GM18873 (cell line): ENCODE results near the gene HECTD4.
"Not testable (repeated sequence)": the region's sequence is repeated elsewhere in the genome, so short reads cannot be mapped to it uniquely, and the experiment has no call there.

Experiments used
- ATAC-seq: cut with Tn5 transposase; IDR thresholded peaks from one replicate; pipeline ENCODE4 v1.9.1; 2021; ENCODE audit warnings: mild to moderate bottlenecking, moderate library complexity, moderate number of reproducible peaks; ENCODE audit not compliant: unreplicated experiment, low FRiP score

HECTD4 gene

DNA sequence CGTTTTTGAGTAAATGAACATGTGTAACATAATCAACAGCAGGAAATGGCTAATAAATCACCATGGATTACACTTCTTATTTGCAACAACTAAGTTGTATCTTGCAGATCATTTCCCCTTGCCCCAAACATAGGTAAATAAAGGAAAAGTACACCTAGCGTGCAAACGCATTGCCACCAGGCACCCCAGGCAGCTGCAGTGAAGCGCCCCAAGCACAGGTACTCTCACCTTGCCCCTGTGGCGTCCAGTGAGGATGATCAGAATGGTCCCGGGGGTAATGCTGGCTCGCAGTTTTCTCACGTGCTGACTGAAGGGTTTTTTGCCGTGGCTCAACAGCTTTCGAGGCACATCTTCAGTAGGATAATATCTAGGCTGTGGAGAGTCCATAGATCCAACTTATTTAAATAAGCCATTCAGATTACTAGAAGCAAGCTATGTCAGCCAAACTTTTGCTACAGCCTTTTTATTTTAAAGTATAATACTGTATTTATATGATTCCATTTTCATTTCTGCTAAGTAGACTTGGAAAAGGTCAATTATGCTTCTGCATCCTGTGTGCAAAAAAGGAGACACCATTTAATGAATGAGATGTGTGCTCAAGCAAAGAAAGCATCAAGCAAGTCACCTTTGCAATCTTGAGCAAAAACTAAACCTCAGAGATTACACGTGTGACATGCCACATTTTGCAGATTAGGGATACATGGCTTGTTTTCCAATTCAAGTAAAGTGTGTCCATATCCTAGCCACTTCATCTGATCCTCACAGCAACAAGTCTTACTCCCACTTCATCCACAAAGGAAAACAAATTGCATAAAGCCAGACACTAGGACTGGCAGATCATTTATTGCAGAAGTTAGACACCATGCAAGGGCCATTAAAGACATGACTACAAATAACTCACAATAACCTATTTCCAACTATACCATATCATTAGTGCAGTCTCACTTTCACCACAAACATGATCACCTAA is 24.6 kb upstream of the HECTD4 start:
- no peak for ATAC-seq

DNA sequence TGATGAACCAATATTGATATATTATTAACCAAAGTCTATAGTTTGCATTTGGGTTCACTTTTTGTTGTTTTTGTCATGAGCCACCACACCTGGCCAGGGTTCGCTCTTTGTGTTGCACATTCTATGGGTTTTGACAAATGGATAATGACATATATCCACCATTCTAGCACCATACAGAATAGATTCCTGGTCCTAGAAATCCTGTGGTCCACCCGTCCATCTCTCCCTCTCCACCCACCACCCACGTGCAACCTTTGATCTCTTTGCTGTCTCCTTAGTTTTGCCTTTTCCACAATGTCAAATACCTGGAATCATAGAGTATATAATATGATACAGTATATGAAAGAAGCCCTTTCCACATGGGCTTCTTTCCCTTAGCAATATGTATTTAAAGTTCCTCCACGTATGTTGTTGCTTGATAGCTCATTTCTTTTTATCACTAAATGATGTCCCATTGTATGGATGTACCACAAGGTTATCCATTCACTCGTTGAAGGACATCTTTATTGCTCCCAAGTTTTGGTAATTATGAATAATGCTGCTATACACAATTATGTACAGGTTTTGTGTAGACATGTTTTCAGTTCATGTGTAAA is 19.8 kb upstream of the HECTD4 start:
- ATAC-seq, result no peak

DNA sequence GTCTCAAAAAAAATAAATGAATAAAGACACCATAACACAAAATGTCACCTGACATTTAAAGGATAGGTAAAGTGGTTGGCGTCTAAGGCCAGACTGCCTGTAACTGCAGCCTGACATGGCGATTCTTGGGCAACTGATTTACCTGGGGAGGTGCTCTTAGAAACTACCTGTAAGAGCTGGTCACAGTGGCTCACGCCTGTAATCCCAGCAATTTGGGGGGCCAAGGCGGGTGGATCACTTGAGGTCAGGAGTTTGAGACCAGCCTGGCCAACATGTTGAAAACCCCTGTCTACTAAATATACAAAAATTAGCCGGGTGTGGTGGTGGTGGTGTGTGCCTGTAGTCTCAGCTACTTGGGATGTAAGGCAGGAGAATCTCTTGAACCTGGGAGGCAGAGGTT is 18.8 kb upstream of the HECTD4 start:
- ATAC-seq, result no peak

DNA sequence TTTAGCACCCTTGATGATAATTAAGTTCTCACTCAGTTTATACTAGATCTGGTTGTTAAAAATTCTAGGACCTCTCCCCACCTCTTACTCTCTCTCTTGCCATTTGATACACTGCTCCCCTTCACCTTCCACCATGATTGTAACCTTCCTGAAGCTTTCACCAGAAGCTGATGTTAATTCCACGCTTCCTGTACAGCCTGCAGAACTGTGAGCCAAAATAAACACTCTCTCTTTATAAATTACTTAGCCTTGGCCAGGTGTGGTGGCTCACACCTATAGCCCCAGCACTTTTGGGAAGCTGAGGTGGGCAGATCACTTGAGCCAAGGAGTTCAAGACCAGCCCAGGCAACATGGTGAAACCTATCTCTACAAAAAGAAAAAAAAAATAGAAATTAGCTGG is 11.1 kb upstream of the HECTD4 start:
- no peak for ATAC-seq

DNA sequence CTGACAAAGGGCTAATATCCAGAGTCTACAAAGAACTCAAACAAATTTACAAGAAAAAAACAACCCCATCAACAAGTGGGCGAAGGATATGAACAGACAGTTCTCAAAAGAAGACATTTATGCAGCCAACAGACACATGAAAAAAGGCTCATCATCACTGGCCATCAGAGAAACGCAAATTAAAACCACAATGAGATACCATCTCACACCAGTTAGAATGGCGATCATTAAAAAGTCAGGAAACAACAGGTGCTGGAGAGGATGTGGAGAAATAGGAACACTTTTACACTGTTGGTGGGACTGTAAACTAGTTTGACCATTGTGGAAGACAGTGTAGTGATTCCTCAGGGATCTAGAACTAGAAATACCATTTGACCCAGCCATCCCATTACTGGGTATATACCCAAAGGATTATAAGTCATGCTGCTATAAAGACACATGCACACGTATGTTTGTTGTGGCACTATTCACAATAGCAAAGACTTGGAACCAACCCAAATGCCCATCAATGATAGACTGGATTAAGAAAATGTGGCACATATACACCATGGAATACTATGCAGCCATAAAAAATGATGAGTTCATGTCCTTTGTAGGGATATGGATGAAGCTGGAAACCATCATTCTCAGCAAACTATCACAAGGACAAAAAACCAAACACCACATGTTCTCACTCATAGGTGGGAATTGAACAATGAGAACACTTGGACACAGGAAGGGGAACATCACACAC is 7.9 kb upstream of the HECTD4 start:
- ATAC-seq, result not testable (repeated sequence)

DNA sequence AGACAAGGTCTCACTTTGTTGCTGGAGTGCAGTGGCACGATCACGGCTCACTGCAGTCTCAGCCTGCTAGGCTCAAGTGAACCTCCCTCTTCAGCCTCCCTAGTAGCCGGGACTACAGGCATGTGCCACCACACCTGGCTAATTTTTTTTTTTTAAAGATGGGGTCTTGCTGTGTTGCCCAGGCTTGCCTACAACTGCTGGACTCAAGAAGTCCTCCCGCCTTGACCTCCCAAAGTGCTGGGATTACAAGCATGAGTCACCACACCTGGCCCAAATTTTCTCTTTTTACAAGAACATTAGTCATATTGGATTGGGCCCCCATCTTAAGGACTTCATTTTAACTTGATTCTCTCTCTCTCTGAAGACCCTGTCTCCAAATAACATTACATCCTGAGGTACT is 7.0 kb upstream of the HECTD4 start:
- ATAC-seq, result no peak

DNA sequence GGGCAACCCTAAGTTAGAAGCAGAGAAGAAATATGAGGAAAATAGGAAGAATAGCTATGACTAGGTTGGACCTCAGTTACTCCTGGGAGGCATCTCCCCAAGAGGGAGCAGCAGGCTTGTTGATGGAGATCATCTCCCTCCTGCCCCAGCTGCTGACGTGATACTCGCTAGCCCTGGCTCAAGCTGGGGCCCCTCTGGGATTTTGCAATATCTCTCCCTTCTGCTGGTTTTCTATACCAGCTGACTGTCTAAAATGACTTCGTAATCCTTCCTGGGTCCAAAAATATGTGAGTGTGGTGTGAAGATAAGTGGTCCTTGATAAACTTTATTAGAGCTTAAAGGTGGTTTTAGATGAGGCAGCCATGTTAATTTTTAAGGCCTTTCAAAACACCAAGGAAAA is 4.5 kb upstream of the HECTD4 start:
- ATAC-seq, result no peak

DNA sequence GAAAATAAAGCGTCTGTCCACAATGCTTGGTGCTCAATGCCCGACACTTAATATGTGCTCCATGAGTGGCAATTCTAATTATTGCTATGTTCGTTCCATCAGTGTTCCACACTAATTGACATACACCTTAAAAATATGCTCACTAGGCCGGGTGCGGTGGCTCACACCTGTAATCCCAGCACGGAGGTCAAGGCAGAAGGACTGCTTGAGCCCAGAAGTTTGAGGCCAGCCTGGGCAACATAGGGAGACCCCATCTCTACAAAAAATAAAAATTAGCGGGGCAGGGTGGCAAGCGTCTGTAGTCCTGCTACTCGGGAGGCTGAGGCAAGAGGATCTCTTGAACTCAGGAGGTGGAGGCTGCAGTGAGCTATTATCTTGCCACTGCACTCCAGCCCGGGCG is 635 bp upstream of the HECTD4 start:
- no peak for ATAC-seq

DNA sequence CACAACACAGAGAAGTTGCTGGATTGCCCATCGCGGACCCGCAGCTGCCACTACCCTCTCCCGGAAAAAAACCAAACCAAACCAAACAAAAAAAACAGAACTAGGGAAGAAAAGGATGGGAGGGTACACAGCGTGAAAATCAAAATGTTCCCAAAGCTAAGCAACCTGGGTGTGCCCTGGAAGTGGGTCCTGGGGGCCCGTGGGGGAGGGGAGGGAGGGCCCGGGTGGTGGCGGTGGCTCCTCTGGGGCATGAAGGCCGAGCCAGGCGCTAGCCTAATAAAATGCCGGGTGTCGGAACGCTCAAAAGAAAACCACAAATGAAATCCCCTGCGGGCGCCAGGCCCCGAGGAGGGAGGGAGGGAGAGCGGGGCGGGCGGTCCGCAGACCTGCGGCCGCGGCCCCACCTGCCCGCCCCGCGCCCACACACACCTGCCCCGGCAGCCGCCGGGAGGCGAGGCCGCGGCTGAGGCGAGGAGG is 787 bp downstream of the HECTD4 start:
- ATAC-seq, result no peak

DNA sequence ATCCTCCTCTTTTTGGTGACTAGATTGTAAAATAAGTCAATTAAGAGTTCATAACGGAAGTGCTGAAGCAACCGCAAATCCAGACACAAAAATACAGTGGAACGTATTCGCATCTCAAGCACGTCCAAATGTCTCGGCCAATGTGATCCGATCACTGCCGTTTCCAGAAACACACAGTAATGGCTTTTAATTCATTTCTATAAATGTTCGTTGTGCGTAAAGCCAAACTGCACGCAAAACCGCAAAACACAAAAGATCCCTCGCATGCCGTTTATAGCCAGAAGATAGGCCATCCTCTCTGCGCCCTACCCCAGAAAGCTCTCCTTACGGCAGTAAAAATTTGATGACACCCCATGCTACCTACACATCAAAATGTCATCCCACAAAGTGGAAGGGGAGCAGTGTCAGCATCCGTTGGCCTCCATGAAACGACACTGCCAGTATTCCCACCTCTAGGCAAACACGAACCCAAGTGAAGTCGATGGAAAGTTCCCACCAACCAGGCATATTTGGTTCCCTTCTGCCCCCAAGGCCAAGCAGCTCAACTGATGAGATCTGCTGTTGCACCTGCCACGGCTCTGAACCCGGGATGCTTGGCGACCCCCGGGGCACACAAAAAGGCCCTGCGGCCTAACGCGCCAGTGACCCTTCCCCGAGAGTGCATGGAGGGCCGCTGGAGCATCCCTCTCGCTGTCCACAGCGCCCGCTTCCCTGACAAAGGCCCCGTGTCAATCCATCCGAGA is 1.4 kb downstream of the HECTD4 start:
- ATAC-seq, result no peak

DNA sequence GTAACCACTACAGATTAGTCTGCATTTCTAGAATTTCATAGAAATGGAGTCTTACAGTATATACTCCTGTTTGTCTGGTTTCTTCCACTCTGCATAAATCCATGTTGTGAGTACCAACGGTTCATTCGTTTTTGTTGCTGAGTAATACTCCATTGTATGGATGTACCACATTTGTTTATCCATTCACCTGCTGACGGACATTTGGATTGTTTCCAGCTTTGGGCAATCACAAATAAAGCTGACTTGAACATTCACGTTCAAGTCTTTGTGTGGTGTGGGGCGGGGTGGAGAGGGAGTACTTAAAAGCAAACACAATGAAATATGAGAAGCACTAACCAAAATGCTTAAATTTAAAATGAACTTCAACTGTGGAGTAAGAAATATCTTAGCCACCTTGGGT is 7.1 kb downstream of the HECTD4 start:
- ATAC-seq, result no peak

DNA sequence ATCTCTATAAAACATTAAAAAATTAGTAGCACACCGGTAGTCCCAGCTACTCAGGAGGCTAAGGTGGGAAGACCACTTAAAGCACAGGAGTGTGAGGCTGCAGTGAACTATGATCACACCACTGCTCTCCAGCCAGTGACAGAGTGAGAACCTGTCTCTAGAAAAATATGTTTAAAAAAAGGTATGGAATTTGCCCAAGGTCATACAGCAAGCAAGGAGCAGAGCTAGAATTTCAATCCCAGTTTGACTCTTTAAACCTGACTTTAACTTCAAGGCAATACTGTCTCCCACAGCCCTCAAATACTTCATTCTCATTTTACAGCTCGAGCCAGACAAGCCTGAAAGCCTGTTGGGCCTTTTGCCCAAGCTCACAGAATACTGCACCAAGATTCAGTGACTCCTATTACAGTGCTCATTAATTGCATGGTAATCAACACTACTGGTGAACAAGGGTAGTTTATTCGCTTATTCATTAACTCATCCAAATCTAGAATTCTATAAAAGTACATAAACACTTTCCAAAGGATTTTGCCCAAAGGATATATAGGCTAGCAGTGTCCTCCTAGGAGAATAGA is 8.0 kb downstream of the HECTD4 start:
- no peak for ATAC-seq

DNA sequence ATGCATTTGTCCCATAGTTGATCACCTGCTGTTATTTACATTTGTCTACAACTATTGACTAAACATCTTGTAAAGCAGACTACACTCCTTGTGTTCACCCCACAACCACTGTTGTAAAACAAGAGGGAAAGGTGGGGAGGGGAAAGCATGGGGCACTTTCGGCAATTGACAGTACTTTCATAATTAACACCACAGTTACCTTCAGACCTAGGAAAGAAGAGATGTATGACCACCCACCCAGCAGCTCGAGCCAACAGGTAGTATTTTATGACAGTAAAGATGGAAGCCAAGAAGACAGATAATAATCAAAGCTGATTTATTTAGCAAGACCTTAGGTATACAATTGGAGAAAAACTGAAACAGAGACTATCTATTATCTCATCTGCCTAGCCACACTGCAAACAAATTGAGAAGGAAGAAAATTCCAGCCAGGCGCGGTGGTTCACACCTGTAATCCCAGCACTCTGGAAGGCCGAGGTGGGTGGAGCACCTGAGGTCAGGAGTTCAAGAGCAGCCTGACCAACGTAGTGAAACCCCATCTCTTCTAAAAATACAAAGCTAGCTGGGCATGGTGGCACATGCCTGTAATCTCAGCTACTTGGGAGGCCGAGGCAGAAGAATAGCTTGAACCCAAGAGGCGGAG is 11.2 kb downstream of the HECTD4 start:
- no peak for ATAC-seq

DNA sequence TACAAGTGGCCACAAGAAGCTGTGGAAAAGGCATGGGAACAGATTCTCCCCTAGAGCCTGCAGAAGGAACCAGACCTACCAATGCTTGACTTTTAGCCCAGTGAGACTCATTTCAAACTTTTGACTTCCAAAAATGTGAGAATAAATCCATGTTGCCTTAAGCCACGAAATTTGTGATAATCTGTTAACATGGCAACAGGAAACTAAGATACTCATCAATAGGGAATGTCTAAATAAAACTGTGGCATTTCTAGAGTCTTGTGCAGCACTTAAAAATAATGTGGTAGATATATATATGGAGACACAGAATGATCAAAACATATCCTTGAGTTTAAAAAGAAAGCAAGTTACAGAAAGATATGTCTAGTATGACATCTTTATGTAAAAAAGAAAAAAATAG is 12.0 kb downstream of the HECTD4 start:
- no peak for ATAC-seq

DNA sequence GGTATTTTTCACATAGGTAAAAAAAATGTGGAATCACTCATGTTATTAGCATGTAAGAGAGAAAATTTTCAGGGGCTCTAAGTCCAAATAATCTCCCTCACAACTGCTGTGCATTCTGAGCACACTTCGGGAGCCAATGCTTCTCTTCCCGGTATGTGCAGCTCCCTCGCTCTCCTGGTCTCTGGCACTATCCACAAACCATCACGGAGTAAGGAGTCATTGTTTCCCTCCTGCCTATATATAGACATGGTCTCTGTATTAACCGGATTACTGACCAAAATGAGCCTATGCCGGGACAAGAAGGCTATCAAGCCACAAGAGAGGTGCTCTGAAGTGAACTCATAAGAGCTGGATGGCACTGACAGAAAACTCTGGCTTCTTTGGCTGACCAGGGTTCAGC is 13.4 kb downstream of the HECTD4 start:
- ATAC-seq, result no peak

DNA sequence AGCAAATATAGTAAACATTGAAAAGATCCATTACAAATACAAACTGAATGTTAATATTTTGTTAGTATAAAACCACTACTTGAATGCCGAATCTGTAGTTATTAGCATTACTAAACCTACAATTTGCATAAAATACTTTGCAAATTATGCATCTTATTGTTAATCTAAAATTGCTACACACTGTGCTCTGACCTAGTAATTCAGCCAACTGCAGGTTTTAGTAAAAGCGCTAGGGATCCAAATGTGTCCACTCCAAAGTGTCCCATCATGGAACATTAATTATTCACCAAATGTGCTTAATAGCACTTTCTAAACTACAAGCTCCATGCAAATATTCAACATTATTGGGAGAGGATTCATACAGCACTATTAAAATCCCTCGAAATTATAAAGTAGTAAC is 14.3 kb downstream of the HECTD4 start:
- no peak for ATAC-seq

DNA sequence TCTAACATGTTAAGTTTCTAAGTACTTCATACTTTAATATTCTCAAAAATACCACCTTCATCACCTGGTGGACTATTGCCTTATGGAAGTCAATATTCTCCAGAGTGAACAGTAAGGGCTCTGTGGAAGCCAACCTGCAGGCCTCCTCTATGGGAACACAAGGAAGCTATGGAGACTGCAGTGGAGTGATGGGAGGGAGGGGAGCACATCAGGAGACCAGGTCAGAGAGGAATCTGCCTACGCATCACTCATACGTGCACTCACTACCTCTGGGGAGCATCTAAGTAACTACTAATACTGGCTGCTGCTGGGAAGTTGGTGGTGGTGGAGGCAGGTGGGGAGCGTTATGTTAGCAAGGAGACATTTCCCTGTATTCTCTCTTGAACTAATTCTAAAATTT is 19.9 kb downstream of the HECTD4 start:
- no peak for ATAC-seq

DNA sequence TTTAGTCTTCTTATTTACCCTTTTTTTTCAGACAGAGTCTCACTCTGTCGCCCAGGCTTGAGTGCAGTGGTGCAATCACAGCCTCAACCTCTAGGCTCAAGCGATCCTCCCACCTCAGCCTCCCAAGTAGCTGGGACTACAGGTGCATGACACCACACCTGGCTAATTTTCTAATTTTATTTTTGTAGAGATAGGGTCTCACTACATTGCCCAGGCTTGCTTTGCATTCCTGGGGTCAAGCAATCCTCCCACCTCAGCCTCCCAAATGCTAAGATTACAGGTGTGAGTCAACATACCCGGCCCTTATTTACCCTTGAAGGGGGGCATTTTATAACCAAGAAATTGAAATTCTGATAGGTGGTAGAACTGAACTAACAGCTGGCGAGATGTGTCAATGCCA is 21.0 kb downstream of the HECTD4 start:
- no peak for ATAC-seq

DNA sequence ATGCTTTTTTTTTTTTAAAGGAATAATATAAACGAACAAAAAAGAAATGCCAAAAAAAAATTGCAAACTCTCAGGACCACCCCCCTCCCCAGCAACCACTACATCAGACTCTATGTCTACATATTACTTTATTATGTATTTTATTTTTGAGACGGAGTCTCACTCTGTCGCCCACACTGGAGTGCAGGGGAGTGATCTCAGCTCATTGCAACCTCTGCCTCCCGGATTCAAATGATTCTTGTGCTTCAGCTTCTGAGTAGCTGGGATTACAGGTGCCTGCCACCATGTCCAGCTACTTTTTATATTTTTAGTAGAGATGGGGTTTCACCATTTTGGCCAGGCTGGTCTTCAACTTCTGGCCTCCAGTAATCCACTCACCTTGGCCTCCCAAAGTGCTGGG is 22.9 kb downstream of the HECTD4 start:
- ATAC-seq, result no peak

DNA sequence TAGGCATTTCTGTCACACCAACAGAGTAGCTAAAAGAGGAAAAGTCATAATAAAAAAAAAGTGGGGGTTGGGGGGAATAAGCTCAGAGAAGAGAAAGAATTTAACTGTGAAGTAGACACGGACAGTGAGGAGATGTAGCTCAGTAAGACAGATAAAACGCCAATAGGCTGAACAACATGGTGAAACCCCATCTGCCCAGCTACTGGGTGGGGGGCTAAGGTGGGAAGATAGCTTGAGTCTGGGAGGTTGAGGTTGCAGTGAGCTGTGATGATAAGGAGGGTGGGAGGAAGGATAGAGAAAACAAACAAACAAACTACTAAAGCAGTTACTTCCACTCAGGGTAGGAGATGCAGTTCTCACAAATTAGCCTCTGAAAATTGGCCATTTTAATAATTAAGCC is 25.0 kb downstream of the HECTD4 start:
- ATAC-seq, result no peak
